NOMO-1 treated with dmso at 0.1 percent for 144 hours (cell line): ENCODE data around the gene TSSK2.

Experiments
- DNase-seq: peaks from one replicate; lab custom pipeline; 2025; ENCODE audit not compliant: unreplicated experiment; lab: John Stamatoyannopoulos, UW

The TSSK2 gene

DNA sequence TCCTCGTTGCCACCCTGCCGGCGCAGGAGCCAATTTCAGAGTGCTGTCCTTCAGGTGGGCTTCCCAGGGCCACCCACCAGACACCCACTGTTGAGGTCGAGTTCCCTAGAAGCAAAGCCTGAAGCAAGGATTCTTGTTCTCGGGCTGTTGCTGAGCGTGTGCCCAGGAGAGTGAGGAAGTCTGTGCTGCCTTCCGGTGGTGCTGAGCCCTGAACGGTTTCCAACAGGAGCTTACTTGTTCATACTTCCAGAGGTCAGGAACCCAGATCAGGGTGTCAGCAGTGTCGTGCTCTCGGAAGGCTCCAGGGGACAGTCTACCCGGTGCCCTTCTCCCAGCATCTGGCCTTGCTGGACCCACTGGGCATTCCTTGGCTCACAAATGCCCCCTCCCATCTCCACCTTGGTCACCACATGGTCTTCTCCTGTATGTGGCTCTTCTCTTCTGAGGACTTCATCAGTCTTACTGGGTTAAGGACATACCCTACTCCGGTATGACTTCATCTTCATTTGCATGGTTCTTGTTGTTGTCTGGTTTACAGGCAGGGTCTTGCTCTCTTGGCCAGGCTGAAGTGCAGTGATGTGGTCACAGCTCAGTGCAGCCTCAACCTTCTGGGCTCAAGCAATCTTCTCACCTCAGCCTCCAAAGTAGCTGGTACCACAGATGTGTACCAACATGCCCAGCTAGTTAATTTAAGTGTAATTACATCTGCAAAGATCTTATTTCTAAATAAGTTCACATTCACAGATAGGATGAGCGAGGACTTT, 36.2 kb downstream of the TSSK2 start:
- no peak for DNase-seq

DNA sequence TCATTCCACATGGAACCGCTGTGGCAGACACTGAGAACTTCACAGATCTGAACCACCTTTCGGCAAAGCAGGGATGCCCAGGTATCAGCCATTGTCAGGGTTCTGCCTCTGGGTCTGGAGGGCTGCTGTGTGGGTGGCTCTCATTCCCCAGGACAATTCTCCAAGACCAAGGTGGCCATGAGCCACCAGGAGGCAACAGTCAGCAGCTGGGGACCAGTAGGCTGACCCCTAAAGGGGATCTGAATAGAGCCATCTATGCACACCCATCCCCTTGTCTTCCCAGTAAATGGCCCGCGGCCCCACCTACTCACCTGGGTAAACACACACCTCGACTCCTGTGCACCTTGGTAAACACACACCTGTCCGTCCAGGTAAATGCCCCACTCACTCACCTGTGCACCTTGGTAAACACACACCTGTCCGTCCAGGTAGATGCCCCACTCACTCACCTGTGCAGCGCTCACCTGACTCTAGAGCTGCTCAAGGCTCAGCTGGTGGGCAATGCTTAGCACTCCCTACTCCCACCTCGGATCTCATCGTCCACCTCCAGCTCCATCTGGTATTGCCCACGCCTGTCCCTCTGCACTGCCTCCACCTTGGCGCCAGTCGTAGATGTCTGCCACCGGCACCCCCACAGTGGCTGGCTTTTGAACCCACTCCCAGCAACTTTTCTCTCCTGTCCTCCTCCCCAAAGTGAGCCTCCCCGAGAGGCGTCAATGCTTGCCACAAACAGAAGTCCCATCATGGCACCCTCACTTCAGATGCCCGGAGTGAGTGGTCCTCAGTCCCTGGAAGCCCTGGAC, 37.2 kb downstream of the TSSK2 start:
- no peak for DNase-seq

DNA sequence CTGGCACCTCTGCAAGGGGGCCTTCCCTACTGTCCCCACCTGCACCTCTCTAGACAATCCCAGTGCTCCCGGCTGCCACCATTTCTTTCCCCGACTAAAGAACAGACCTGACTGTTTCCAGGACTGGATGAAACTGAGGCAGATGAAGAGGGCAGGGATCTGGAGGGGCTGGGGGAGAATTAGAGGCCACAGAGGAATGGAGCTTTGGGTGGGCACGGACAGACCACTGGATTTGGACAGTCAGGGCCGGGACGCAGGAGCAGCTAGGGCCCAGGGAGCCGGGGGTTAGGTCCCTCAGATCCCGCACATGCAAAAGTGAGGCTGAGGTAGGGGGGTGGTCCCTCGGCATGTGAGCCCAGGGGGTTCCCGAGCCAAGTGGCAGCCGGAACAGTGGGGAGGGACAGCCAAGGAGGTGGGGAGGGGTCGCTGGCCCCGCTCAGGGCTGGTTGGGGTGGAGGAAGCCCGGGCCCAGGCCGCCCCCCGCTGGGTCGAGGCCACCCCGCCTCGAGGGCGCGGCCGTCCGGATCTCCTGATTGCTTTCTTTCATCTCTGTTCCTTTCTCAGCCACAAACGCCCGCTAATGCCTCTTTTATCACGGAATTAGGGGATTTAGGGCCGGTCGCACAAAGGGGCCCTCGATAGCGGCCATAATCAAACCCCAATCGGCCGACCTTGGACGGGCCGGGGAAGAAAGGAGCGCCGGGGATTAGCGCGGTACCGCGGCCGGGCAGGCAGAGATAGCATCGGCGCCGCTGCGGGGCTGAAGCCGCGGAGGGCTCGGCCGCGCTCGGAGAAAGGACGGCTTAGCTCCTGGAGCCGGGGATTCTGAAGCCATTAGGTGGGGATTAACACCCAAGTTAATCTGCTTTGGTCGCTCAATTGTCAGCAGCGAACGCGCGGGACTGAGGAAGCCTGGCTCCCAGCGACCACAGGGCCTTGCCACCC, 38.2 kb downstream of the TSSK2 start:
- no peak for DNase-seq

DNA sequence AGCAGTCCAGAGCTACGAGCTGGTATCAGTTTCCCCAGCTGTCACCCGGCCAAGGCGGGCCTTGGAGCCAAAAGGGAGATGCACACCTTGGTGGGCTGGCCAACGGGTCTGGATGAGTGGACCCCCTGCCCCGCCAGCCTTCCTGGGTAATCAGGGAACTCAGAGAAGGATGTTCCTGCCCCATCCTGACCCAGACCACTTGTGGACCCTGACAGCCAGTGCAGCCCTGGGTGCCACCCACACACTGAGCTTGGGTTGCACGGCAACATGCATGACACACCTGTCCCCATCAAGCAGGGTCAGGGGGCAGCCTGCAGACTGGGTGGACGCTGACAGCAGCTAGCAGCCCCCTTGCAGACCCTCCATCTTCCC, 38.8 kb downstream of the TSSK2 start:
- DNase-seq, result no peak

DNA sequence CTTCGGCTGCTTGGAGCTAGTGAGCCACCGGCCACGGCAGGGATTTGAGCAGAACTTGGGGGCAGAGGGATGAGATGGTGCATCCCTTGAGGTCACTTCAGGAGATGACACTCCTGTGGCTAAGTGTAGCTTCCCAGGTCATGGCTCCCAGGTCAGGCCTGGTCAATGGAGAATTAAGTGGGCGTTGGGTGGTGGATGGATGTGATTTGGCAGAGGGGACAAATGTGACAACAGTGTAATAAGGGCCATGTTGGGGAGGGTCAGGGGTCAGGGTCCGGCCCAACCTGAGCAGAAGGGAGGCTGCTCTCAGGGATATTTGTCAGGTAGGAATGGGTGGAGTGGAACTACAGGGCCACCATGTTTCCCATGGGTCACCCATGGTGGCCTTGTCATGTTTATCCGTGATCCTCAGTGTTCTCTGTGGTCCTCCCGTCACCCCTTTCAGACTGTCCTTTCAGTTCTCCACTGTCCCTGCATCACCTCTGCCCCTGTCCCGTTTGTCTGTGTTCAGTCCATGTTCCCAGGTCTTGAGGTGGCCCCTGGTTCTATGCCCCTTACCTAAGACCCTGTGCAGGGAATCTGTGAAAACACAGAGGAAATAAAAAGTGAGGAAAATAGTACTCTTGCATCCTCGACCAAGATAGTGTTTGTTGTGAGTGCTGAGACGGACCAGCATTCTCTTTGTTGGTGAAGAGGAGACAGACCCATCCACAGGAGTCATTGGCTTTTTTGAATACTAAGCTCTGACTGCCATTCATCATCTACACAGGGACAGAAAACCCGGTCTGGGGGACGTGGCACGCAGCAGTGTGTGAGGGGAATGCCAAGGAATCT, 41.3 kb downstream of the TSSK2 start:
- no peak for DNase-seq

DNA sequence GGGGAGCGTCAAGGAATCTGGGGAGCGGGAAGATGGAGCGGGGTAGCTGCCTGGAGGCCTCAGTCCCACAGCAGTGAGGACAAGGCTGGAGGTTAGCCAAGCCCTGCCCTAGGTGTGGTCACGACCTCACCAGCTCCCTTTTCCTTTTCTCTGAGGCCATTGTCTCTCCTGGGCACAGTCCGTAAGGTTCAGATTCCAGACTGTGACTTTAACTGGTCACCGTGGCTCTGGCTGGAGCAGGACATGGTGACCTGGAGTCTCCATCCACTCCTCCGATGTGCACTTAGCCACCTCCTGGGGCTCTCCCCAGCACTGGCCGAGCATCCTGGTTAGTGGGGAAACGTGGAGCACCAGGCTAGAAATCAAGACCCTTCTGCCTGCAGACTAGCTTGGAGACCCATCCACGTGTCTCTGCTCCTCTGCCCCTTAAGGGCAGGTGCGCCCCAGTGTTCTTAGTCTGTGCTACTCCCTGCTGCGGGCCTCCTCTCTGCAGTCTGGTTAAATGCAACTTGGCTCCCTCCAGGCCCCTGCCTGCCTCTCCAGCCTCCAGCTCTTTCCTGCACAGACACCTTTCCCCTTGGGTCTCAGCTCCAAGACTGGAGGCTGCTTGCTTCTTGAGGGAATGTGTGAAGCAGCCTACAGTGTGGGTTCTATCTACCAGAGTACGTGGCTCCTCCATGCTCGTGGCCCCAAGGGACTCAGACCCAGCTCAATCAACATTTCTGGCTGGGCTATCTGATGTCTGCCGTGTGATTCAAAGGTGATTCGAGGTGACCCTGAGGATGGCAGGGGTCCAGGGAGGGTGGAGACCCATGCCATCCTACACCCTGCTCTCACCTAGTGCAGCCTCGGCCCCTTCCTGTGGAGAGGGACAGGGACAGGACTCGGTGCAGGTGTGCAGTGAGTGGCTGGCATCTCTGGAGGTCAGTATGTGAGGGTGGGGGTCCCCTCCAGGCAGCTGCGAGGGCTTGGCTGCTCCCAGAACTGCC, 42.2 kb downstream of the TSSK2 start:
- no peak for DNase-seq

DNA sequence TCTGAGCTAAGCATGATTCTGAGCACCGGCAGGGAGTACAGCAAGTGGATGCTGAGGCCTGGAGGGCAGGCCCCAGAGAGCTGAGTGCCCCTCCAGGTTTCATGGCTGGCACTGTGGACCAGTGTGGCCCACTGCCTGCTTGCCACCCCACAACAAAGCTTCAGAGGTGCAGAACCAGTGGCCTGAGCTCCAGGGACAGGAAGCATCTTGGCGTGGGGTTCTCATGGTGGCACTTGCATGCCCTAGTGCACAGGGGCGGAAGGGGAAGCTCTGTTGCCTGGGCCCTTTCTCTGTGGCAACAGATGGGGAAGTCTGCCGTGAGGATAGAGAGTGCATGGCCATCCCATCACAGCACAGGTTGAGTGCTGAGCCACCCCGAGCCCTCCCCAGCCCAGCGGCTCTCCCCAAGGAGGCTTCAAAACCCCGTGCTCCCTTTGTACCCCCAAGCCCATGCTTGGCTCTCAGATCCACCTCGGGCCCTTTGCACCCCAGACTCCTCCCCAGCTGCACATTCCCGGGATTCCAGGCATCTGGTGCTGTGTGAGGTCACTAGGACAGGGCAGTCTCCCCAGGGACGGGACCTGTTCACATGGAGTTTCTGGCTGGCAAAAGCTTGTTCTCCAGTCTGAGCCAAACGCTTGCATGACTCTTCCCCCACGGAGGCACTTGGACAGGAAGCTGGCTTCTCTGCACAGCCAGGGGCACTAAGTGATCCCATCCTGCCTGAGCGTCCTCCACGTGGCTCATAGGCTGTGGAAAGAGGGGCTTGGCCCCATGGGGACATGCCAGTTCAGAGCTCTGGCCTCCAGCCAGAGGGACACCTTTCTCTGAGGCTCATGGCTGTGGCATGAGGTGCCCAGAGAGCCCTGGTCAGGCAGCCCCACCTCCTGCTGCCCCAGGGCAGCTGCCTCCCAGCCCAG, 43.3 kb downstream of the TSSK2 start:
- DNase-seq, result peak; percentile 61

DNA sequence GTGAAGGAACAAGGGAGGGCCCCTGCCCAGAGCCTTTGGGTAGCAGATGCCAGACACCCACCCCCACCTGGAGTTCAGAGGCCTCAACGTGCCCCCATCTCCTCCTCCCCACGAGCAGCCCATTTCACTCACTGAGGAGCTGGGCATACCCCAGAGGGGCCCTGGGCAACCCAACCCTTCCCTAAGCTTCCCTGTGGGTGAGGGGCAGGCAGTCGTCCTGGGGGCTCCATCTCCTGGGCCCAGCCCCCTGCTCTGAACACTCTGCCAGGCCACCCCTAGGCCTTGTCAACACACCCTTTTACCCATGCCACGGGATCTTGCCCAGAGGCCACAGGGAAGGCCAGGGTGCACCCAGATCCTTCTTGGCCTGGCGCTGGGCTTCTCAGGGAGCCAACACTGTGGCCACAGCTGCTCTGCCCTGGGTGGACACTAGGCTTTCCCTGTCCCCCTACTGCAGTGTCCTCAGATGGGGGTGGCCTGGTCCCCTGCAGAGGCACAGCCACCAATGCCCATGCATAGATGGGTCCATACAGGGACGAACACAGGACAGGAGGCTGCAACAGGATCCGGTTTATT, 44.0 kb downstream of the TSSK2 start:
- DNase-seq, result no peak

DNA sequence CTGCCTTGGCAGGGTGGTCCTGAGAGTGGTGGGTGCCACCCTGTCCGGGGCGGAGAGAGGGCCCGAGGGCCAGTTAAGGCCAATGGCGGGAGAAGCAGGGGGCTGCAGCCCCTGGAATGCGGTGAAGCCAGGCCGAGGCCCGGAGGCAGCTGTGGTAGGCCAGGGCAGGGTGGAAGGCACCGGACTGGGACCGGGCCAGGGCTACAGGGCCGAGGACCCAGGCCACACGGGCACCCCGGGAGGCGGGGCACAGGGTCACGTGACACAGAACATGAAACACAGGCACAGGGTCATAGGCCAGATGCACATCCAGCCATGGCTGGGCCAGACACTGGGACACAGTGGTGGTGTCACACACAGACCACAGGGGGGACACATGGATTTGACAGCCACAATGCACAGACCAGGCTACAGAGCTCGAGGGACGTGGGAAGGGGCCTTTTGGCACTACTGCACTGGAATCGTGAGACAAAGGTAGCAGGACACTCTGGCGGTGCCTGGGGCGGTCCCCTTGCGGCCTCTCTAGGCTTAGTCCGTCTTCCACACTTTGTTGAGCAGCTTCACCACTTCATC, 44.6 kb downstream of the TSSK2 start:
- DNase-seq, result no peak

DNA sequence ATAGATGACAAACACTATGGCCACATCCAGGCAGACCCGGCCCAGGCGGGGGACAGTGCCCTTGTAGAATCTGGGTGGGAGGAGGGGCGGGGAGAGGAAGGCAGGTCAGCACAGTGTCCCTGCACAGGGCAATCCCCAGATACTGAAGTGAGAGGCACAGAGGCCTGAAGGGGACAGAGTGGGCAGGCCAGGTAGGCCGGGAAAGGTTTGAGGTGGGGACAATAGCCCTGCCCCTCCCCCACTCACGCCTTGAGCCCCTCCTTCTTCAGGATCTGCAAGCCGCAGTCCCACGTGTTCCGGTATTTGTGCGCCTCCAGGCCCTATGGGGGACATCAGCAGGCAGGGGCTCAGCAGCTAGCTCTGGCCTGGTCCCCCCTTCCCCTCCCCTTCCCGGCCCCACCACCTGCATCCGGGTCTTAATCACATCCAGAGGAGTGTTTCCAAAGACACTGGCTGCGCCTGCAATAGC, 45.1 kb downstream of the TSSK2 start:
- no peak for DNase-seq

DNA sequence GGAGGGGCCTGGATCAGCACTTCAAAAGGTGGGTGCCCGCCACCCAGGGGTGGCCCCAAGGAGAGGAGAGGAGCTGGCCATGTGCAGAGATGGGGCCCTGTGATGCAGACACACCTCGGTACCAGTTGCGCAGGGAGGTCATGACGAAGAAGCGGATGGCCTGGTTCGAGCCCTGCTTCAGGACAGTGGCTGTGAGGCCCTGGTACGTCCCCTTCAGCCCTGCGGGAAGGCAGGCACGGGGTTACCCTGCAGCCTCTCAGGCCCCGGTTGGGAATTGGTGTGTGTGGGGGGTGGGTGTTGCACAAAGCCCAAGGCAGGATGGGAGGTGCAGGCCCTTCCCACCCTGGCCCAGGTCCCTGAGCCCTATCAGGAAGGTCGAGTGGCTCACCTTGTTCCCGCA, 45.6 kb downstream of the TSSK2 start:
- DNase-seq, result no peak

DNA sequence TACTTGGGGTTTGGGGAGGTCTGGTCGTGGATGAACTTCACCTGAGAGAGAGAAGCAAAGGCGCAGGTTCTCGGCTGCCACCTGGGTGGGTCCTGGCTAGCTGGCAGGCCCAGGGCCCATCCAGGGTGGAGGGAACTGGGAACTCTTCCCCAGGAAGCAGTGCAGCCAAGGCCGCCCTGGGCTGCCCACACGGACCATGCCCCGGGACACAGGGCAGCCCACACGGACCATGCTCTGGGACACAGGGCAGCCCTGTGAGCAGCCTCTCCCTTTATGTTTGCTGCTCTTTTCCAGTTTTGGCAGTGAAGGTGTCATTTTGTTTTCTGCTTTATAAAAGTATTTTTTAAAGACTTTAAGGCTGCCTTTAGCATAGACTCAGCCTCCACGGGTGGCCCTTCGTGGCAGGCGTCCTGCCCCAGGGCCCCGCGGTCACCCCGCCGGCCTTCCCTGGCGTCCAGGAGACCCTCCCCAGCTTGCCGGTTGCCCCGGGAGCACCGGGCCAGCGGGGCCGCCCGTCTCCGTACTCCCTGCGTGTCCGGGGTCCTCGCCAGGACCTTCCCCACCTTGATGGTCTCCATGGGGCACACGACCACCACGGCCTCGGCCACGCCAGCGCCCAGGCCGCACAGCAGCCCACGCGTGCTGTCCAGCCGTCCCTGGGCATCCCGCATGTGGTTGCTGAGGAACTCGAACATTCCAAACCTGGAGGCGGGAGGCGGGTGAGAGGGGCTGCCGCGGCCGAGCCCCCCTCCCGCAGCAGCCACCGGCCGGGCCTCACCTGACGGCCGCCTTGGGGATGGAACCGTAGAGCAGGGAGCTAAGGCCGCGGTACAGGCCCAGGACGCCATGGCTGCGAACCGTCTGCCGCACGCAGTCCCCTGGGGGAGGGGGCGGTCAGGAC, 46.3 kb downstream of the TSSK2 start:
- DNase-seq, result no peak

DNA sequence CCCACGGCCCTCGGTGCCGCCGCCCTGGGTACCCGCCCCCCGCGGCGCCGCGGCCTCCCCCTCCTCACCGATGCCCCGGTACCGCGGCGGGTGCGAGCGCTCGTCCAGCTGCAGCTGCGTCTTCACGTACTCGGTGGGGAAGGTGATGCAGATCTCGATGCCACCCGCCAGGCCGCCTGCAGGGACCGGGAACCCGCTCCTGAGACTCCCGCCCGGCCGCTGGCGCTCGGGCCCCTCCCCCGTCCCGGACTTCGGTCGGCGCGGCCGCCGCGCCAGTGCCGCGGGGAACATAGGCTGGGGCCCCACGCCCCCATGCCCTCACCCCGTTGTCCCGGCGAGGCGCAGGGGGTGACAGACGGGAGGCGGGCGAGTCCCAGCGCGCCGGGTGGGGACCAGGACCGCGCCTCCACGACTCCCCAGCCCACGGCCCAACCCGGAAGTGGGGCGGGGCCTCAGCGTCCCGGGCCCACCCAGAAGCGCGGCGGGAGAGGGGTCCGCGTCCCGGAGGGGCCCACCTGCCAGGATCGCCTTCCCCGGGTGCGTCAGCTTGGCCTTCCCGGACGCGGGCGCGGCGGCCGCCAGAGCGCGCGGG, 47.1 kb downstream of the TSSK2 start:
- no peak for DNase-seq

DNA sequence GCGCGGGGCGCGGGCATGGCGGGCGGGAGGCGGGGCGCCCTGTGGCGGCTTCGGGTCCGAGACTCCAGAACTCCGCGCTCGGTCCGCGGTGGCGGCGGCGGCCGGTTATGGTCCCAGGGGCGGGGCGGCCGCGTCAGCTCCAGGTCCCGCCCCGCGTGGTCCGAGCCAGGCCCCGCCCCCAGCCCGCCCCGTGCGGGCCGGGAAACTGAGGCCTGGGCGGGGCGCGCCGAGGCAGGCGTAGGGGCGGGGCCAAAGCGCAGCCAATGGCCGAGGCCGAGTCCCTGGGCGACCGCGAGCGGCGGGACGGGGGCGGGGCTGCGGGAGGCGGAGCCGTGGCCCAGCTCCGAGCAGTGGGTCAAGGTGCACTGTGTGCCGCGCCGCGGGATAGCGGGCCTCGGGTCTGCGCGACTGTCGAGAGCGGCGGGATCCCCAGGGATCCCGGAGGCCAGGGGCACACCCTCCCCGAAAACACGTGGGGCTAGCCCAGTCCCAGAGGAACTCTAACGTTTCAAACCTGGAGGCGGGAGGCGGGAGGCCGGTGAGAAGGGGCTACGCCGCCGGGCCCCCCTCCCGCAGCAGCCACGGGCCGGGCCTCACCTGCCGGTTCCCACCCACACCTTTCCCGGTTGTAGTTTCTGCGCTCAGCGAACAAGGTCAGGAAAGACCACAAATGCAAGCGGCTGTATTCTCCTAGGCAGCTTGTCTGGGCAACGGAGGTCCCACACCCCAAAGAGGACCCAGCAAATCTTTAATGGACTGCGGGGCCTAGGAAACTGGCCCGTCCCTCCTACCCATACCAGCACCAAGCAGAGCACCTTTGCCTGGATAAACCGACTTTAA, 47.8 kb downstream of the TSSK2 start, which contains the start of gene SLC25A1:
Gene SLC25A1, minus strand, starts transcription at position 80 of the 840 bp plus-strand sequence. Its CDS starts 63 bp downstream, at position 17.
- peak; percentile 67 for DNase-seq

DNA sequence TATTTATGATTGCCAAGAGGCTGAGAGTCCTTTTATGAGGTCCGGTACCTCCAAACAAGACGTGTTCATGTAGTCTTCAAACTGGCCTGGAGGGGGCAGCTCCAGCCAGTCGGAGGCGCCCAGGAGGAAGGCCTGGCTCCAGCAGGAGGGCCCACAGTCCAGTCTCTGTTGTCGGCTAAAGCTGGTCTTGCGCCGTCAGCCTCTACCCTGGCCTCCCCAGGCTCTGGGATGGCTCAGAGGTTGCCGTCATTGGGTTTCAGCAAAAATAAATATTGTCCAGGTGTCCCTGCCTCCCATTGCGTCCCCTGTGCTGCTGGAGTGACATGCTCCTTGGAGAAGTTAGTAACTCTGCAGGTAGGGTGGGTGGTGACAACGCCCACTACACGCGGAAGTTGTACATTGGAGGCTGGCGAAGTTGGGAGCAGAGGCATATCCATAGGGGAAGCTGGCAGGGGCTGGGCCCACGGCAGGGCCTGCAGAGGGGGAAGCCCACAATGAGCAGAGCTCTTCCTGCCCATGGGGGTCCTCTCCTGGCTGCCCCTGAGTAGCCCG, 48.5 kb downstream of the TSSK2 start:
- peak; percentile 74 for DNase-seq
